ENCODE data around the gene COL23A1.

COL23A1 gene

GRCh38 chr5:178330791-178331404 is 259.3 kb downstream of the COL23A1 start:
- no peak overlapping the region for H3K4me3 ChIP-seq (ENCODE audit: low read length)
- no peak for DNase-seq
- no peaks in the 10 kb centered on the region for H3F3A ChIP-seq (ENCODE audit: insufficient read depth, low read length)
- H3K4me2 ChIP-seq (ENCODE audit: low read depth, low read length): no peak overlapping the region
- no peaks in the 10 kb centered on the region for H3K4me1 ChIP-seq (ENCODE audit: low read length)
- H3K27me3 ChIP-seq (replicated peaks; ENCODE audit: insufficient read depth, low read length): peaks cover 63% of the 10 kb centered on the region
- H2AFZ ChIP-seq (ENCODE audit: low read length): no peak overlapping the region
- no peaks in the 10 kb centered on the region for H4K20me1 ChIP-seq (ENCODE audit: insufficient read depth, low read length)
- H3K36me3 ChIP-seq (replicated peaks; ENCODE audit: insufficient read depth, low read length): no peaks in the 10 kb centered on the region
- no peak for TF ChIP-seq EZH2 (optimal IDR thresholded peaks at IDR 0.05; ENCODE audit: low read depth, low read length)
- no peak for TF ChIP-seq CTCF (IDR thresholded peaks at IDR 0.05; ENCODE audit: low read length)
- TF ChIP-seq EZH2phosphoT487 (IDR thresholded peaks at IDR 0.05; ENCODE audit: low read length): no peak
- H3K9me2 ChIP-seq (replicated peaks; ENCODE audit: insufficient read depth, low read length): no peaks in the 10 kb centered on the region
- no peak overlapping the region for H3K9ac ChIP-seq (ENCODE audit: low read length)
- no peaks in the 10 kb centered on the region for H3K9me3 ChIP-seq (replicated peaks; ENCODE audit: insufficient read depth, low read length)
- H3K79me2 ChIP-seq (ENCODE audit: low read length): no peaks in the 10 kb centered on the region
- no peak overlapping the region for H3K27ac ChIP-seq (ENCODE audit: low read length)

- Histone ChIP-seq H3K36me3 (replicated peaks; ENCODE audit: insufficient read depth, low read length) (no peaks in the 10 kb centered on the region), H3K4me3 (ENCODE audit: low read length) (no peak overlapping the region), H3K9me3 (replicated peaks; ENCODE audit: insufficient read depth, low read length) (no peaks in the 10 kb centered on the region), H3K4me1 (ENCODE audit: low read length) (no peaks in the 10 kb centered on the region), H4K20me1 (ENCODE audit: insufficient read depth, low read length) (no peaks in the 10 kb centered on the region), H3K9ac (ENCODE audit: low read length) (no peak overlapping the region), H3K4me2 (ENCODE audit: low read depth, low read length) (no peak overlapping the region), H3K27ac (ENCODE audit: low read length) (no peak overlapping the region), H3K9me2 (replicated peaks; ENCODE audit: insufficient read depth, low read length) (no peaks in the 10 kb centered on the region), H3K27me3 (replicated peaks; ENCODE audit: insufficient read depth, low read length) (peaks cover 64% of the 10 kb centered on the region), H3K79me2 (ENCODE audit: low read length) (no peaks in the 10 kb centered on the region), H2AFZ (ENCODE audit: low read length) (no peak overlapping the region), H3F3A (ENCODE audit: insufficient read depth, low read length) (no peaks in the 10 kb centered on the region)
- DNase-seq: no peak
- TF ChIP-seq EZH2 (optimal IDR thresholded peaks at IDR 0.05; ENCODE audit: low read depth, low read length) (no peak), CTCF (IDR thresholded peaks at IDR 0.05; ENCODE audit: low read length) (no peak), EZH2phosphoT487 (IDR thresholded peaks at IDR 0.05; ENCODE audit: low read length) (no peak)
Observed at GRCh38 chr5:178328826-178329730, 261.1 kb downstream of the COL23A1 start.

GRCh38 chr5:178327931-178328711 is 262.1 kb downstream of the COL23A1 start:
- no peaks in the 10 kb centered on the region for H3K79me2 ChIP-seq (ENCODE audit: low read length)
- no peak for TF ChIP-seq CTCF (IDR thresholded peaks at IDR 0.05; ENCODE audit: low read length)
- no peak for TF ChIP-seq EZH2 (optimal IDR thresholded peaks at IDR 0.05; ENCODE audit: low read depth, low read length)
- no peak for TF ChIP-seq EZH2phosphoT487 (IDR thresholded peaks at IDR 0.05; ENCODE audit: low read length)
- no peak overlapping the region for H3K9ac ChIP-seq (ENCODE audit: low read length)
- no peaks in the 10 kb centered on the region for H3K36me3 ChIP-seq (replicated peaks; ENCODE audit: insufficient read depth, low read length)
- no peak overlapping the region for H3K4me2 ChIP-seq (ENCODE audit: low read depth, low read length)
- H3K4me3 ChIP-seq (ENCODE audit: low read length): no peak overlapping the region
- H3F3A ChIP-seq (ENCODE audit: insufficient read depth, low read length): no peaks in the 10 kb centered on the region
- peaks cover 58% of the 10 kb centered on the region for H3K27me3 ChIP-seq (replicated peaks; ENCODE audit: insufficient read depth, low read length)
- no peaks in the 10 kb centered on the region for H3K9me3 ChIP-seq (replicated peaks; ENCODE audit: insufficient read depth, low read length)
- no peak overlapping the region for H2AFZ ChIP-seq (ENCODE audit: low read length)
- H4K20me1 ChIP-seq (ENCODE audit: insufficient read depth, low read length): no peaks in the 10 kb centered on the region
- H3K4me1 ChIP-seq (ENCODE audit: low read length): no peaks in the 10 kb centered on the region
- no peak for DNase-seq
- no peaks in the 10 kb centered on the region for H3K9me2 ChIP-seq (replicated peaks; ENCODE audit: insufficient read depth, low read length)
- H3K27ac ChIP-seq (ENCODE audit: low read length): no peak overlapping the region

Data from MM.1S (cell line).